ENCODE data around the gene USP21. TPM values are rescaled to one million over a fixed set of nuclear protein-coding genes. Genes with fewer than 3 reads are reported as not detected.

The USP21 gene
- polyA plus RNA-seq, 3 donors = 11.0 to 42.8 (median 11.3) TPM

DNA sequence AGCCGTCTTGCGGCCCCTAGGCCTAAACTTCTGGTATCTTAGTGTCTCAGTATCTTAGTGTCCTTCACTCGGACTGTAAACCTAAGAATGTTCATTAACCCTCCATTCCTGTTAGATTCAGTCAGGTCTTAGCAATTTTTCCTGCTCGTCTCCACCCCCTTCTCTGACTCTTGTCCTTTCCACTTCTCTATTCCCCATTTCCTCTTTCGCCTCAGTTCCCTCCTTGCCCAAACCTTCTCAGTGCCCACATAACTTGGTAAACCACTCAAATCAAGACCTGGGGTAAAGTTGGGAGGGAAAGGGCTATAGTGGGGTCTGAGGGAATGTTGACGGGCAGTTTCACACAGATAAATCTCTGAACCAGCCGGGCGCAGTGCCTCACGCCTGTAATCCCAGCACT lies 55.1 kb downstream of the USP21 start:
- Histone ChIP-seq H3K27me3 (ENCODE audit: control insufficient read depth in 2 of 2, insufficient read depth in 2 of 2, low read length in 2 of 2) (no peaks in the 10 kb centered on the region), H2AFZ (ENCODE audit: insufficient read depth, low read depth, low read length, poor library complexity, severe bottlenecking) (no peak overlapping the region), H3K4me2 (replicated peaks; ENCODE audit: extremely low read depth, low read length, poor library complexity, severe bottlenecking) (peak overlapping the region; percentile 100), H3K4me1 (ENCODE audit: control insufficient read depth in 1 of 2, insufficient read depth in 2 of 2, low read length in 2 of 2) (peaks cover 48 to 57% of the 10 kb centered on the region in 2 donors), H3K4me3 (replicated peaks in 1 of 3; ENCODE audit: low read depth in 2 of 3, low read length in 3 of 3) (peak overlapping the region; percentile 91 to 98 (median 96)), H3K9ac (ENCODE audit: insufficient read depth, low read length, poor library complexity, severe bottlenecking) (peak overlapping the region; percentile 97), H3K27ac (ENCODE audit: low read depth in 1 of 2, low read length in 2 of 2) (peak overlapping the region; percentile 98 to 100), H3K9me3 (replicated peaks in 1 of 2; ENCODE audit: control insufficient read depth in 1 of 2, insufficient read depth in 1 of 2, low read length in 2 of 2) (no peaks in the 10 kb centered on the region), H4K20me1 (ENCODE audit: insufficient read depth, low read length) (peaks cover 30% of the 10 kb centered on the region), H3K79me2 (ENCODE audit: insufficient read depth, low read length) (peaks cover 84% of the 10 kb centered on the region), H3K36me3 (replicated peaks in 1 of 2; ENCODE audit: control insufficient read depth in 1 of 2, insufficient read depth in 2 of 2, low read length in 2 of 2) (peaks cover 57 to 61% of the 10 kb centered on the region in 2 donors)
- intact Hi-C loops (cut with micrococcal nuclease) = loop anchor here in 1 of 2 donors (5.0 kb wide), 1 partner anchor 78 kb away; no protein-coding TSS in a partner anchor
- Mint-ChIP-seq H3K4me3 (peak overlapping the region; percentile 99 to 100), H3K27ac (peak overlapping the region; percentile 98 to 100 (median 100)), H3K4me1 (peaks cover 56% of the 10 kb centered on the region), H3K36me3 (peaks cover 72 to 74% of the 10 kb centered on the region in 2 donors), H3K27me3 (ENCODE audit: low read depth in 3 of 3) (peaks cover 0 to 1% (median 0%) of the 10 kb centered on the region in 3 donors), H3K9me3 (no peaks in the 10 kb centered on the region)
- WGBS (ENCODE audit: insufficient coverage) = 19% methylated on average over 4 of the region's 9 CpGs
- TF ChIP-seq, protein P1, sequence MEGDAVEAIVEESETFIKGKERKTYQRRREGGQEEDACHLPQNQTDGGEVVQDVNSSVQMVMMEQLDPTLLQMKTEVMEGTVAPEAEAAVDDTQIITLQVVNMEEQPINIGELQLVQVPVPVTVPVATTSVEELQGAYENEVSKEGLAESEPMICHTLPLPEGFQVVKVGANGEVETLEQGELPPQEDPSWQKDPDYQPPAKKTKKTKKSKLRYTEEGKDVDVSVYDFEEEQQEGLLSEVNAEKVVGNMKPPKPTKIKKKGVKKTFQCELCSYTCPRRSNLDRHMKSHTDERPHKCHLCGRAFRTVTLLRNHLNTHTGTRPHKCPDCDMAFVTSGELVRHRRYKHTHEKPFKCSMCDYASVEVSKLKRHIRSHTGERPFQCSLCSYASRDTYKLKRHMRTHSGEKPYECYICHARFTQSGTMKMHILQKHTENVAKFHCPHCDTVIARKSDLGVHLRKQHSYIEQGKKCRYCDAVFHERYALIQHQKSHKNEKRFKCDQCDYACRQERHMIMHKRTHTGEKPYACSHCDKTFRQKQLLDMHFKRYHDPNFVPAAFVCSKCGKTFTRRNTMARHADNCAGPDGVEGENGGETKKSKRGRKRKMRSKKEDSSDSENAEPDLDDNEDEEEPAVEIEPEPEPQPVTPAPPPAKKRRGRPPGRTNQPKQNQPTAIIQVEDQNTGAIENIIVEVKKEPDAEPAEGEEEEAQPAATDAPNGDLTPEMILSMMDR (IDR thresholded peaks at IDR 0.05) = no peak
- DNase-seq = peak; percentile 72 to 80 (median 79)

DNA sequence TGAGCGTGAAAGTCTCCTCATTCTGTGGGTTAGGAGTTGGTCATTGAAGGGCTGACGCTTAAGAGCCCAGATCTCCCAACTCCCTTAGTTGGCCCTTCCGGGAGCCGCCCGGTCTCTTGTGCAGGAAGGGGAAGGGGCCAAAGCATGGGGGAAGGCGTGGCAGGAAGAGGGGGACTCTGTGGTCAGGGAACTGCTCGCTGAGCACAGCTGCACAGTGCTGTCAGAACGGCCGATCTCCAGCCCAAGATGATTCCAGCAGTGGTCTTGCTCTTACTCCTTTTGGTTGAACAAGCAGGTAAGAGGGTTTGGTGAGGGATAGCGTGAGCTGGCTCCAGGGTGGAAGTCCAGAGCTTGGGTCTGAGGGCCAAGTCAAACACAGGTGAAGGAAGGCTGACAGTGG lies 55.8 kb downstream of the USP21 start, which contains the start of gene FCER1G:
TSS of gene FCER1G (plus strand) at position 220 of the 400 bp plus-strand sequence. CDS start at position 247, 27 bp downstream.
- Histone ChIP-seq H3K9me3 (replicated peaks in 1 of 2; ENCODE audit: control insufficient read depth in 1 of 2, insufficient read depth in 1 of 2, low read length in 2 of 2) (no peaks in the 10 kb centered on the region), H3K36me3 (replicated peaks in 1 of 2; ENCODE audit: control insufficient read depth in 1 of 2, insufficient read depth in 2 of 2, low read length in 2 of 2) (peaks cover 59 to 61% of the 10 kb centered on the region in 2 donors), H3K27ac (ENCODE audit: low read depth in 1 of 2, low read length in 2 of 2) (peak within 1 kb of the TSS; percentile 98 to 100), H3K79me2 (ENCODE audit: insufficient read depth, low read length) (peaks cover 90% of the 10 kb centered on the region), H3K4me3 (replicated peaks in 1 of 3; ENCODE audit: low read depth in 2 of 3, low read length in 3 of 3) (peak within 1 kb of the TSS; percentile 91 to 98 (median 96)), H3K4me1 (ENCODE audit: control insufficient read depth in 1 of 2, insufficient read depth in 2 of 2, low read length in 2 of 2) (peaks cover 45 to 52% of the 10 kb centered on the region in 2 donors), H2AFZ (ENCODE audit: insufficient read depth, low read depth, low read length, poor library complexity, severe bottlenecking) (no peak within 1 kb of the TSS), H4K20me1 (ENCODE audit: insufficient read depth, low read length) (peaks cover 37% of the 10 kb centered on the region), H3K27me3 (ENCODE audit: control insufficient read depth in 2 of 2, insufficient read depth in 2 of 2, low read length in 2 of 2) (no peaks in the 10 kb centered on the region), H3K4me2 (replicated peaks; ENCODE audit: extremely low read depth, low read length, poor library complexity, severe bottlenecking) (peak within 1 kb of the TSS; percentile 100), H3K9ac (ENCODE audit: insufficient read depth, low read length, poor library complexity, severe bottlenecking) (peak within 1 kb of the TSS; percentile 97)
- H3K27ac Mint-ChIP-seq = peak within 1 kb of the TSS; percentile 98 to 100 (median 100)
- H3K9me3 Mint-ChIP-seq = no peaks in the 10 kb centered on the region
- H3K36me3 Mint-ChIP-seq = peaks cover 72 to 74% of the 10 kb centered on the region in 2 donors
- WGBS (ENCODE audit: insufficient coverage) = 0% methylated on average over 5 of the region's 10 CpGs
- H3K4me3 Mint-ChIP-seq = peak within 1 kb of the TSS; percentile 99 to 100
- peak; percentile 91 to 92 (median 92) for DNase-seq
- intact Hi-C loops (cut with micrococcal nuclease) = no loop called here
- peaks cover 0 to 1% (median 0%) of the 10 kb centered on the region in 3 donors for H3K27me3 Mint-ChIP-seq (ENCODE audit: low read depth in 3 of 3)
- peaks cover 55% of the 10 kb centered on the region for H3K4me1 Mint-ChIP-seq
- TF ChIP-seq, protein P1 (IDR thresholded peaks at IDR 0.05) = no peak

Small RNA genes within 50 kb of the gene (small RNA-seq; reads per million reads assigned to genes)
- gene RF01225 (ENCODE audit: insufficient read length, low read depth) = not detected

Other genes with a start within 250 kb of the USP21 start
- gene ITLN2, start 204.7 kb upstream of the USP21 start, polyA plus RNA-seq = not detected
- 10 to 100 TPM; 28.8 to 58.0 (median 35.9) TPM for gene F11R, start 138.3 kb upstream of the USP21 start, polyA plus RNA-seq
- 10 to 100 TPM in 2 of 3 donors, 1 to 10 TPM in 1; 9.9 to 20.3 (median 11.8) TPM for gene TSTD1, start 120.5 kb upstream of the USP21 start, polyA plus RNA-seq
- 100 to 1,000 TPM in 1 of 3 donors, 10 to 100 TPM in 1, 1 to 10 TPM in 1; 6.3 to 335 (median 25.5) TPM for gene USF1, start 113.5 kb upstream of the USP21 start, polyA plus RNA-seq
- gene ARHGAP30, start 89.6 kb upstream of the USP21 start, polyA plus RNA-seq = 100 to 1,000 TPM; 101 to 140 (median 129) TPM
- gene NECTIN4, start 69.9 kb upstream of the USP21 start, polyA plus RNA-seq = under 1 TPM in 2 of 3 donors, not detected in 1; 0.07 TPM
- gene KLHDC9, start 61.1 kb upstream of the USP21 start, polyA plus RNA-seq = under 1 TPM in 1 of 3 donors, not detected in 2; 0.08 TPM
- 10 to 100 TPM; 59.1 to 80.7 (median 65.6) TPM for gene PFDN2, start 41.5 kb upstream of the USP21 start, polyA plus RNA-seq
- gene NIT1, start 41.4 kb upstream of the USP21 start, polyA plus RNA-seq = 10 to 100 TPM; 28.4 to 84.7 (median 35.7) TPM
- gene DEDD, start 26.8 kb upstream of the USP21 start, polyA plus RNA-seq = 10 to 100 TPM; 40.9 to 56.3 (median 42.2) TPM
- gene UFC1, start 5.5 kb upstream of the USP21 start, polyA plus RNA-seq = 100 to 1,000 TPM; 100 to 120 (median 108) TPM
- 10 to 100 TPM; 10.5 to 42.6 (median 10.8) TPM for gene PPOX, start 6.9 kb downstream of the USP21 start, polyA plus RNA-seq
- 10 to 100 TPM; 16.8 to 50.3 (median 21.0) TPM for gene B4GALT3, start 18.0 kb downstream of the USP21 start, polyA plus RNA-seq
- gene ADAMTS4, start 39.6 kb downstream of the USP21 start, polyA plus RNA-seq = under 1 TPM in 2 of 3 donors, not detected in 1; 0.01 to 0.04 TPM
- 100 to 1,000 TPM in 2 of 3 donors, 10 to 100 TPM in 1; 87.5 to 119 (median 101) TPM for gene NDUFS2, start 42.9 kb downstream of the USP21 start, polyA plus RNA-seq
- 1,000 to 10,000 TPM; 2,686 to 4,191 (median 2,715) TPM for gene FCER1G, start 55.8 kb downstream of the USP21 start, polyA plus RNA-seq
- not detected for gene APOA2, start 64.1 kb downstream of the USP21 start, polyA plus RNA-seq
- gene TOMM40L, start 66.6 kb downstream of the USP21 start, polyA plus RNA-seq = 10 to 100 TPM in 1 of 3 donors, 1 to 10 TPM in 2; 3.8 to 31.5 (median 5.2) TPM
- gene NR1I3, start 78.7 kb downstream of the USP21 start, polyA plus RNA-seq = not detected
- gene PCP4L1, start 99.2 kb downstream of the USP21 start, polyA plus RNA-seq = not detected
- gene MPZ, start 150.5 kb downstream of the USP21 start, polyA plus RNA-seq = 1 to 10 TPM in 1 of 3 donors, under 1 TPM in 1, not detected in 1; 0.16 to 9.4 TPM
- 100 to 1,000 TPM; 208 to 350 (median 323) TPM for gene SDHC, start 154.9 kb downstream of the USP21 start, polyA plus RNA-seq
- not detected for gene CFAP126, start 208.4 kb downstream of the USP21 start, polyA plus RNA-seq

All from CD14-positive monocyte (primary cell).